HEK293 (cell line): ENCODE data around the gene ALDH16A1.
A peak's percentile ranks its signal among the peaks of the same experiment; 100 is the strongest.

ENCODE experiments used
- OSR2 ChIP-seq: fragments of 450-650 bp; formaldehyde crosslinking; IDR thresholded peaks from 2 replicates; pipeline ENCODE4 v1.5.1; 2016; ENCODE audit warnings: missing biosample characterization, missing genetic modification characterization
- SCRT2 ChIP-seq: fragments of 450-650 bp; formaldehyde crosslinking; IDR thresholded peaks from 2 replicates; pipeline ENCODE4 v1.5.1; 2016; ENCODE audit warnings: missing biosample characterization, missing genetic modification characterization
- ZBTB17 ChIP-seq: fragments of 450-650 bp; formaldehyde crosslinking; IDR thresholded peaks from 2 replicates; pipeline ENCODE4 v1.5.1; 2016; ENCODE audit warnings: missing biosample characterization, missing genetic modification characterization
- ZBTB20 ChIP-seq: fragments of 450-650 bp; formaldehyde crosslinking; IDR thresholded peaks from 2 replicates; pipeline ENCODE4 v1.5.1; 2016; ENCODE audit warnings: missing biosample characterization, missing genetic modification characterization
- ZBTB8A ChIP-seq: fragments of 450-650 bp; formaldehyde crosslinking; IDR thresholded peaks from 2 replicates; pipeline ENCODE4 v1.5.1; 2016; ENCODE audit warnings: missing biosample characterization, missing genetic modification characterization
- ZFP3 ChIP-seq: fragments of 450-650 bp; formaldehyde crosslinking; IDR thresholded peaks from 2 replicates; pipeline ENCODE4 v1.5.1; 2016; ENCODE audit warnings: low read depth, missing biosample characterization, missing genetic modification characterization
- ZNF214 ChIP-seq: fragments of 450-650 bp; formaldehyde crosslinking; IDR thresholded peaks from 2 replicates; pipeline ENCODE4 v1.5.1; 2017; ENCODE audit warnings: missing biosample characterization, mild to moderate bottlenecking, missing genetic modification characterization, borderline replicate concordance
- ZNF394 ChIP-seq: fragments of 450-650 bp; formaldehyde crosslinking; IDR thresholded peaks from 2 replicates; pipeline ENCODE4 v1.5.1; 2016; ENCODE audit warnings: missing biosample characterization, missing genetic modification characterization, mild to moderate bottlenecking, moderate library complexity, borderline replicate concordance
- ZNF555 ChIP-seq: fragments of 450-650 bp; formaldehyde crosslinking; conservative IDR thresholded peaks from 2 replicates; pipeline ENCODE4 v1.5.1; 2017; ENCODE audit warnings: missing biosample characterization, mild to moderate bottlenecking, missing genetic modification characterization, inconsistent platforms
- ZNF561 ChIP-seq: fragments of 450-650 bp; IDR thresholded peaks from 2 replicates; pipeline ENCODE4 v1.5.1; 2018; ENCODE audit warnings: missing biosample characterization, missing genetic modification characterization, borderline replicate concordance
- ZNF600 ChIP-seq: fragments of 450-650 bp; formaldehyde crosslinking; IDR thresholded peaks from 2 replicates; pipeline ENCODE4 v1.5.1; 2016; ENCODE audit warnings: missing biosample characterization, missing genetic modification characterization
- ZNF830 ChIP-seq: fragments of 450-650 bp; IDR thresholded peaks from 2 replicates; pipeline ENCODE4 v1.5.0; 2018; ENCODE audit warnings: missing biosample characterization, missing genetic modification characterization, low read depth, mild to moderate bottlenecking, moderate library complexity
- ZSCAN30 ChIP-seq: fragments of 450-650 bp; IDR thresholded peaks from 2 replicates; pipeline ENCODE4 v1.5.1; 2018; ENCODE audit warnings: missing biosample characterization, mild to moderate bottlenecking, missing genetic modification characterization, moderate library complexity
- TF ChIP-seq, protein P1 (sequence below): fragments of 450-650 bp; formaldehyde crosslinking; IDR thresholded peaks from 2 replicates; pipeline ENCODE4; 2016; ENCODE audit warnings: missing biosample characterization, missing genetic modification characterization
- TF ChIP-seq, protein P2 (sequence below): fragments of 450-650 bp; formaldehyde crosslinking; IDR thresholded peaks from 2 replicates; pipeline ENCODE4 v1.5.1; 2017; ENCODE audit warnings: missing biosample characterization, missing genetic modification characterization
- TF ChIP-seq, protein P3 (sequence below): fragments of 450-650 bp; formaldehyde crosslinking; IDR thresholded peaks from 2 replicates; pipeline ENCODE4 v1.5.1; 2017; ENCODE audit warnings: missing biosample characterization, mild to moderate bottlenecking, missing genetic modification characterization, moderate library complexity
- TF ChIP-seq, protein P4 (sequence below): fragments of 450-650 bp; formaldehyde crosslinking; IDR thresholded peaks from 2 replicates; pipeline ENCODE4 v1.5.1; 2016; ENCODE audit warnings: missing biosample characterization, missing genetic modification characterization, borderline replicate concordance
- TF ChIP-seq, protein P5 (sequence below): fragments of 450-650 bp; formaldehyde crosslinking; IDR thresholded peaks from 2 replicates; pipeline ENCODE4 v1.5.1; 2016; ENCODE audit warnings: missing biosample characterization, missing genetic modification characterization
- TF ChIP-seq, protein P6 (sequence below): fragments of 450-650 bp; formaldehyde crosslinking; IDR thresholded peaks from 2 replicates; pipeline ENCODE4 v1.5.1; 2016; ENCODE audit warnings: missing biosample characterization, missing genetic modification characterization
- TF ChIP-seq, protein P7 (sequence below): fragments of 450-650 bp; formaldehyde crosslinking; IDR thresholded peaks from 2 replicates; pipeline ENCODE4 v1.5.1; 2017; ENCODE audit warnings: missing biosample characterization, missing genetic modification characterization
- TF ChIP-seq, protein P8 (sequence below): sonication (generic); formaldehyde crosslinking; IDR thresholded peaks from 2 replicates; pipeline ENCODE4 v1.8.1; 2022; ENCODE audit warnings: mild to moderate bottlenecking, moderate library complexity, missing genetic modification reagents

The ALDH16A1 gene

DNA sequence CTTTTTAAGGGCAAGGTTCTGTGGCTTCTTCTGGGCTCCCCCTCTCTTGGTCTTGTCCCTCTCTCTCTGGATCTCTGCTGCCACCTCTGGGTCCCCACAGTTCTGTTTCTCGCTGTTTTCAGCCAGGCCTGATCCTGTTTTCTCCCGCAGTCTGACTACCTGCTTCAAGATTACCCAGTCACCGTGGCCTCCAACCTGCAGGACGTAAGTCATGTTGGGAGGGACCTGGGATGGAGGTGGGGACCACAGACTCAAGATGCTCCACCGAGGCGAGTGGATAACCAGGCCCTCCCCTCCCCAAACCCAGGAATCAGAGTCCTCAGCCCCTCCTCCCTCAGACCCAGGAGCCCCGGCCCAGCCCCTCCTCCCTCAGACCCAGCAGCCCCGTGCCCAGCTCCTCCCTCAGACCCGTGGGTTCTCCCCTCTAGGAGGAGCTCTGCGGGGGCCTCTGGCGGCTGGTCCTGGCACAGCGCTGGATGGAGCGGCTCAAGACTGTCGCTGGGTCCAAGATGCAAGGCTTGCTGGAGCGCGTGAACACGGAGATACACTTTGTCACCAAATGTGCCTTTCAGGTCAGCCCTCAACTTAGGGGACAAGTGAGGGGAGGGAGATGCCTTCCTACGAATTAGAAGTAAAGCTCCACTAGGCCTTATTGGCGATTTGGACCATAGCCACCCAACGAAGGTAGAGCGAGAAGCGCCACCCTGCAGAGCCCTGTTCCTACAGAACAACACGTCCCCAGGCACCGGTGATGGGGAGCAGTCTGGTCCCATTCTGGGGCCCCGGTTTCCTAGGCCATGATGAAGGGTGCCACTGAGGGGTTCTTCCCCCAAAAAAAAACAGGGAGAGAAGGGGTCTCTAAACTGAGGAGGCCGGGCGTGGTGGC, 23.2 kb downstream of the ALDH16A1 start (continued):
- no peak for TF ChIP-seq OSR2
- TF ChIP-seq ZBTB20 (tag by site-specific recombination), result peak; percentile 55; the same call in 1 of the 2 replicates
- TF ChIP-seq ZSCAN30, result no peak
- TF ChIP-seq, protein P1, sequence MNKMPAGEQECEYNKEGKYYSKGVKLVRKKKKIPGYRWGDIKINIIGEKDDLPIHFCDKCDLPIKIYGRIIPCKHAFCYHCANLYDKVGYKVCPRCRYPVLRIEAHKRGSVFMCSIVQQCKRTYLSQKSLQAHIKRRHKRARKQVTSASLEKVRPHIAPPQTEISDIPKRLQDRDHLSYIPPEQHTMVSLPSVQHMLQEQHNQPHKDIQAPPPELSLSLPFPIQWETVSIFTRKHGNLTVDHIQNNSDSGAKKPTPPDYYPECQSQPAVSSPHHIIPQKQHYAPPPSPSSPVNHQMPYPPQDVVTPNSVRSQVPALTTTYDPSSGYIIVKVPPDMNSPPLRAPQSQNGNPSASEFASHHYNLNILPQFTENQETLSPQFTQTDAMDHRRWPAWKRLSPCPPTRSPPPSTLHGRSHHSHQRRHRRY (tag by site-specific recombination), result no peak
- TF ChIP-seq, protein P2, sequence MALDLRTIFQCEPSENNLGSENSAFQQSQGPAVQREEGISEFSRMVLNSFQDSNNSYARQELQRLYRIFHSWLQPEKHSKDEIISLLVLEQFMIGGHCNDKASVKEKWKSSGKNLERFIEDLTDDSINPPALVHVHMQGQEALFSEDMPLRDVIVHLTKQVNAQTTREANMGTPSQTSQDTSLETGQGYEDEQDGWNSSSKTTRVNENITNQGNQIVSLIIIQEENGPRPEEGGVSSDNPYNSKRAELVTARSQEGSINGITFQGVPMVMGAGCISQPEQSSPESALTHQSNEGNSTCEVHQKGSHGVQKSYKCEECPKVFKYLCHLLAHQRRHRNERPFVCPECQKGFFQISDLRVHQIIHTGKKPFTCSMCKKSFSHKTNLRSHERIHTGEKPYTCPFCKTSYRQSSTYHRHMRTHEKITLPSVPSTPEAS (tag by site-specific recombination), result no peak
- TF ChIP-seq ZNF555, result no peak
- TF ChIP-seq, protein P3, sequence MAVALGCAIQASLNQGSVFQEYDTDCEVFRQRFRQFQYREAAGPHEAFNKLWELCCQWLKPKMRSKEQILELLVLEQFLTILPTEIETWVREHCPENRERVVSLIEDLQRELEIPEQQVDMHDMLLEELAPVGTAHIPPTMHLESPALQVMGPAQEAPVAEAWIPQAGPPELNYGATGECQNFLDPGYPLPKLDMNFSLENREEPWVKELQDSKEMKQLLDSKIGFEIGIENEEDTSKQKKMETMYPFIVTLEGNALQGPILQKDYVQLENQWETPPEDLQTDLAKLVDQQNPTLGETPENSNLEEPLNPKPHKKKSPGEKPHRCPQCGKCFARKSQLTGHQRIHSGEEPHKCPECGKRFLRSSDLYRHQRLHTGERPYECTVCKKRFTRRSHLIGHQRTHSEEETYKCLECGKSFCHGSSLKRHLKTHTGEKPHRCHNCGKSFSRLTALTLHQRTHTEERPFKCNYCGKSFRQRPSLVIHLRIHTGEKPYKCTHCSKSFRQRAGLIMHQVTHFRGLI (tag by site-specific recombination), result no peak
- TF ChIP-seq ZNF830 (tag by site-specific recombination), result no peak
- peak; percentile 99 for TF ChIP-seq ZNF394 (tag by site-specific recombination)
- TF ChIP-seq ZBTB8A (tag by site-specific recombination), result no peak
- TF ChIP-seq, protein P4, sequence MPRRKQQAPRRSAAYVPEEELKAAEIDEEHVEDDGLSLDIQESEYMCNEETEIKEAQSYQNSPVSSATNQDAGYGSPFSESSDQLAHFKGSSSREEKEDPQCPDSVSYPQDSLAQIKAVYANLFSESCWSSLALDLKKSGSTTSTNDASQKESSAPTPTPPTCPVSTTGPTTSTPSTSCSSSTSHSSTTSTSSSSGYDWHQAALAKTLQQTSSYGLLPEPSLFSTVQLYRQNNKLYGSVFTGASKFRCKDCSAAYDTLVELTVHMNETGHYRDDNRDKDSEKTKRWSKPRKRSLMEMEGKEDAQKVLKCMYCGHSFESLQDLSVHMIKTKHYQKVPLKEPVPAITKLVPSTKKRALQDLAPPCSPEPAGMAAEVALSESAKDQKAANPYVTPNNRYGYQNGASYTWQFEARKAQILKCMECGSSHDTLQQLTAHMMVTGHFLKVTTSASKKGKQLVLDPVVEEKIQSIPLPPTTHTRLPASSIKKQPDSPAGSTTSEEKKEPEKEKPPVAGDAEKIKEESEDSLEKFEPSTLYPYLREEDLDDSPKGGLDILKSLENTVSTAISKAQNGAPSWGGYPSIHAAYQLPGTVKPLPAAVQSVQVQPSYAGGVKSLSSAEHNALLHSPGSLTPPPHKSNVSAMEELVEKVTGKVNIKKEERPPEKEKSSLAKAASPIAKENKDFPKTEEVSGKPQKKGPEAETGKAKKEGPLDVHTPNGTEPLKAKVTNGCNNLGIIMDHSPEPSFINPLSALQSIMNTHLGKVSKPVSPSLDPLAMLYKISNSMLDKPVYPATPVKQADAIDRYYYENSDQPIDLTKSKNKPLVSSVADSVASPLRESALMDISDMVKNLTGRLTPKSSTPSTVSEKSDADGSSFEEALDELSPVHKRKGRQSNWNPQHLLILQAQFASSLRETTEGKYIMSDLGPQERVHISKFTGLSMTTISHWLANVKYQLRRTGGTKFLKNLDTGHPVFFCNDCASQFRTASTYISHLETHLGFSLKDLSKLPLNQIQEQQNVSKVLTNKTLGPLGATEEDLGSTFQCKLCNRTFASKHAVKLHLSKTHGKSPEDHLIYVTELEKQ (tag by site-specific recombination), result no peak
- TF ChIP-seq, protein P5, sequence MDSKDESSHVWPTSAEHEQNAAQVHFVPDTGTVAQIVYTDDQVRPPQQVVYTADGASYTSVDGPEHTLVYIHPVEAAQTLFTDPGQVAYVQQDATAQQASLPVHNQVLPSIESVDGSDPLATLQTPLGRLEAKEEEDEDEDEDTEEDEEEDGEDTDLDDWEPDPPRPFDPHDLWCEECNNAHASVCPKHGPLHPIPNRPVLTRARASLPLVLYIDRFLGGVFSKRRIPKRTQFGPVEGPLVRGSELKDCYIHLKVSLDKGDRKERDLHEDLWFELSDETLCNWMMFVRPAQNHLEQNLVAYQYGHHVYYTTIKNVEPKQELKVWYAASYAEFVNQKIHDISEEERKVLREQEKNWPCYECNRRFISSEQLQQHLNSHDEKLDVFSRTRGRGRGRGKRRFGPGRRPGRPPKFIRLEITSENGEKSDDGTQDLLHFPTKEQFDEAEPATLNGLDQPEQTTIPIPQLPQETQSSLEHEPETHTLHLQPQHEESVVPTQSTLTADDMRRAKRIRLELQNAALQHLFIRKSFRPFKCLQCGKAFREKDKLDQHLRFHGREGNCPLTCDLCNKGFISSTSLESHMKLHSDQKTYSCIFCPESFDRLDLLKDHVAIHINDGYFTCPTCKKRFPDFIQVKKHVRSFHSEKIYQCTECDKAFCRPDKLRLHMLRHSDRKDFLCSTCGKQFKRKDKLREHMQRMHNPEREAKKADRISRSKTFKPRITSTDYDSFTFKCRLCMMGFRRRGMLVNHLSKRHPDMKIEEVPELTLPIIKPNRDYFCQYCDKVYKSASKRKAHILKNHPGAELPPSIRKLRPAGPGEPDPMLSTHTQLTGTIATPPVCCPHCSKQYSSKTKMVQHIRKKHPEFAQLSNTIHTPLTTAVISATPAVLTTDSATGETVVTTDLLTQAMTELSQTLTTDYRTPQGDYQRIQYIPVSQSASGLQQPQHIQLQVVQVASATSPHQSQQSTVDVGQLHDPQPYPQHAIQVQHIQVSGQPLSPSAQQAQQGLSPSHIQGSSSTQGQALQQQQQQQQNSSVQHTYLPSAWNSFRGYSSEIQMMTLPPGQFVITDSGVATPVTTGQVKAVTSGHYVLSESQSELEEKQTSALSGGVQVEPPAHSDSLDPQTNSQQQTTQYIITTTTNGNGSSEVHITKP (tag by site-specific recombination), result peak; percentile 79
- no peak for TF ChIP-seq ZNF214 (tag by site-specific recombination)
- TF ChIP-seq, protein P6, sequence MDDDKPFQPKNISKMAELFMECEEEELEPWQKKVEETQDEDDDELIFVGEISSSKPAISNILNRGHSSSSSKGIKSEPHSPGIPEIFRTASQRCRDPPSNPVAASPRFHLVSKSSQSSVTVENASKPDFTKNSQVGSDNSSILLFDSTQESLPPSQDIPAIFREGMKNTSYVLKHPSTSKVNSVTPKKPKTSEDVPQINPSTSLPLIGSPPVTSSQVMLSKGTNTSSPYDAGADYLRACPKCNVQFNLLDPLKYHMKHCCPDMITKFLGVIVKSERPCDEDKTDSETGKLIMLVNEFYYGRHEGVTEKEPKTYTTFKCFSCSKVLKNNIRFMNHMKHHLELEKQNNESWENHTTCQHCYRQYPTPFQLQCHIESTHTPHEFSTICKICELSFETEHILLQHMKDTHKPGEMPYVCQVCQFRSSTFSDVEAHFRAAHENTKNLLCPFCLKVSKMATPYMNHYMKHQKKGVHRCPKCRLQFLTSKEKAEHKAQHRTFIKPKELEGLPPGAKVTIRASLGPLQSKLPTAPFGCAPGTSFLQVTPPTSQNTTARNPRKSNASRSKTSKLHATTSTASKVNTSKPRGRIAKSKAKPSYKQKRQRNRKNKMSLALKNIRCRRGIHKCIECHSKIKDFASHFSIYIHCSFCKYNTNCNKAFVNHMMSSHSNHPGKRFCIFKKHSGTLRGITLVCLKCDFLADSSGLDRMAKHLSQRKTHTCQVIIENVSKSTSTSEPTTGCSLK, result no peak
- TF ChIP-seq ZNF561 (tag by site-specific recombination), result peak; percentile 63; the same call in 1 of the 2 replicates
- no peak for TF ChIP-seq SCRT2 (tag by site-specific recombination)
- TF ChIP-seq ZFP3 (tag by site-specific recombination), result no peak
- TF ChIP-seq ZNF600 (tag by site-specific recombination), result peak; percentile 63
- TF ChIP-seq, protein P7, sequence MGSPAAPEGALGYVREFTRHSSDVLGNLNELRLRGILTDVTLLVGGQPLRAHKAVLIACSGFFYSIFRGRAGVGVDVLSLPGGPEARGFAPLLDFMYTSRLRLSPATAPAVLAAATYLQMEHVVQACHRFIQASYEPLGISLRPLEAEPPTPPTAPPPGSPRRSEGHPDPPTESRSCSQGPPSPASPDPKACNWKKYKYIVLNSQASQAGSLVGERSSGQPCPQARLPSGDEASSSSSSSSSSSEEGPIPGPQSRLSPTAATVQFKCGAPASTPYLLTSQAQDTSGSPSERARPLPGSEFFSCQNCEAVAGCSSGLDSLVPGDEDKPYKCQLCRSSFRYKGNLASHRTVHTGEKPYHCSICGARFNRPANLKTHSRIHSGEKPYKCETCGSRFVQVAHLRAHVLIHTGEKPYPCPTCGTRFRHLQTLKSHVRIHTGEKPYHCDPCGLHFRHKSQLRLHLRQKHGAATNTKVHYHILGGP (tag by site-specific recombination), result no peak
- TF ChIP-seq, protein P8, sequence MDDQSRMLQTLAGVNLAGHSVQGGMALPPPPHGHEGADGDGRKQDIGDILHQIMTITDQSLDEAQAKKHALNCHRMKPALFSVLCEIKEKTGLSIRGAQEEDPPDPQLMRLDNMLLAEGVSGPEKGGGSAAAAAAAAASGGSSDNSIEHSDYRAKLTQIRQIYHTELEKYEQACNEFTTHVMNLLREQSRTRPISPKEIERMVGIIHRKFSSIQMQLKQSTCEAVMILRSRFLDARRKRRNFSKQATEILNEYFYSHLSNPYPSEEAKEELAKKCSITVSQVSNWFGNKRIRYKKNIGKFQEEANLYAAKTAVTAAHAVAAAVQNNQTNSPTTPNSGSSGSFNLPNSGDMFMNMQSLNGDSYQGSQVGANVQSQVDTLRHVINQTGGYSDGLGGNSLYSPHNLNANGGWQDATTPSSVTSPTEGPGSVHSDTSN (CRISPR knock-in tag), result no peak
- TF ChIP-seq ZBTB17, result peak; percentile 68; the same call in 1 of the 2 replicates
